OCI-M2 (cell line): ENCODE data around the gene ENTPD2.
"Not testable (repeated sequence)": the region's sequence is repeated elsewhere in the genome, so short reads cannot be mapped to it uniquely, and the experiment has no call there.

ENCODE experiments used
- DNase-seq: peaks from one replicate; lab custom pipeline; 2025; ENCODE audit not compliant: unreplicated experiment; lab: John Stamatoyannopoulos, UW

The ENTPD2 gene

GRCh38 chr9:137004285-137004684, 49.6 kb downstream of the ENTPD2 start:
- DNase-seq: not testable (repeated sequence)

GRCh38 chr9:137002646-137003041, 51.2 kb downstream of the ENTPD2 start:
- no peak for DNase-seq

- no peak for DNase-seq
Observed at GRCh38 chr9:137001857-137002645, 51.8 kb downstream of the ENTPD2 start.

GRCh38 chr9:137000177-137000930, 53.5 kb downstream of the ENTPD2 start:
- DNase-seq: no peak
